Neural progenitor cell (in vitro differentiated cells): ENCODE data around the gene TRAK2. TPM values are rescaled to one million over a fixed set of nuclear protein-coding genes. Genes with fewer than 3 reads are reported as not detected.

Experiments used
- DNase-seq: peaks from one replicate; pipeline ENCODE4 v3.0.0-alpha.2; 2016; ENCODE audit warnings: low spot score
- H2AFZ ChIP-seq: fragments of 200-600 bp; sonication (generic); replicated peaks from 2 replicates; pipeline ENCODE4 v1.6.1; 2016; ENCODE audit warnings: antibody characterized with exemption
- H3F3A ChIP-seq: fragments of 200-600 bp; sonication (generic); 2 replicates; pipeline ENCODE4 v1.6.1; 2016; ENCODE audit warnings: antibody characterized with exemption, low read depth
- H3K27ac ChIP-seq: fragments of 200-600 bp; sonication (generic); 2 replicates; pipeline ENCODE4 v1.5.1; 2016; ENCODE audit warnings: mild to moderate bottlenecking
- H3K27me3 ChIP-seq: fragments of 200-600 bp; sonication (generic); 2 replicates; pipeline ENCODE4 v1.6.1; 2016; ENCODE audit warnings: mild to moderate bottlenecking, moderate library complexity
- H3K36me3 ChIP-seq: fragments of 200-600 bp; sonication (generic); 2 replicates; pipeline ENCODE4 v1.5.1; 2016
- H3K4me1 ChIP-seq: fragments of 200-600 bp; sonication (generic); 2 replicates; pipeline ENCODE4 v1.6.1; 2016; ENCODE audit warnings: mixed run types
- H3K4me2 ChIP-seq: fragments of 200-600 bp; sonication (generic); 2 replicates; pipeline ENCODE4 v1.6.1; 2016
- H3K4me3 ChIP-seq: fragments of 200-600 bp; sonication (generic); 2 replicates; pipeline ENCODE4 v1.5.1; 2016
- H3K79me2 ChIP-seq: fragments of 200-600 bp; sonication (generic); 2 replicates; pipeline ENCODE4 v1.6.1; 2016; ENCODE audit warnings: low read depth
- H3K9ac ChIP-seq: fragments of 200-600 bp; sonication (generic); 2 replicates; pipeline ENCODE4 v1.6.1; 2016
- H3K9me3 ChIP-seq: fragments of 200-600 bp; sonication (generic); 2 replicates; pipeline ENCODE4 v1.5.1; 2016; ENCODE audit warnings: low read depth
- H4K20me1 ChIP-seq: fragments of 200-600 bp; sonication (generic); 2 replicates; pipeline ENCODE4 v1.6.1; 2016; ENCODE audit warnings: low read depth
- H3K27ac Mint-ChIP-seq: 3 replicates; pipeline ENCODE4 v1.8.0; 2021; ENCODE audit warnings: mixed read lengths
- H3K27me3 Mint-ChIP-seq: 2 replicates; pipeline ENCODE4 v1.8.0; 2022; ENCODE audit warnings: low read depth, mild to moderate bottlenecking, inconsistent platforms, moderate library complexity, mixed read lengths; ENCODE audit not compliant: insufficient read depth
- H3K36me3 Mint-ChIP-seq: 3 replicates; pipeline ENCODE4 v1.8.0; 2021; ENCODE audit warnings: mixed read lengths
- H3K4me1 Mint-ChIP-seq: 3 replicates; pipeline ENCODE4 v1.8.0; 2021; ENCODE audit warnings: mixed read lengths
- H3K4me3 Mint-ChIP-seq: 3 replicates; pipeline ENCODE4 v1.8.0; 2021; ENCODE audit warnings: mild to moderate bottlenecking, moderate library complexity, mixed read lengths
- H3K9me3 Mint-ChIP-seq: 3 replicates; pipeline ENCODE4 v1.8.0; 2020; ENCODE audit warnings: mixed read lengths
- CTCF ChIP-seq: fragments of 200-600 bp; sonication (generic); IDR thresholded peaks from 2 replicates; pipeline ENCODE4 v1.5.1; 2017; ENCODE audit warnings: antibody characterized with exemption, mild to moderate bottlenecking
- EZH2 ChIP-seq: fragments of 200-600 bp; sonication (generic); IDR thresholded peaks from 2 replicates; pipeline ENCODE4 v1.6.1; 2017; ENCODE audit warnings: antibody characterized with exemption, mild to moderate bottlenecking, moderate library complexity
- EZH2phosphoT487 ChIP-seq: fragments of 200-600 bp; sonication (generic); IDR thresholded peaks from 2 replicates; pipeline ENCODE4 v1.6.1; 2017; ENCODE audit warnings: antibody characterized with exemption
- total RNA-seq: library from RNA; depleted of rRNA; stranded (reverse); fragments of >200 nt; gene quantifications from 2 replicates; pipeline ENCODE4 v1.2.3, GENCODE V29; 2015; ENCODE audit warnings: low replicate concordance

Gene TRAK2
- total RNA-seq, 1 donor from 2014 or later = 7.1 TPM

GRCh38 chr2:201402651-201403562 lies 48.4 kb downstream of the TRAK2 start:
- H2AFZ ChIP-seq = no peak overlapping the region
- no peaks in the 10 kb centered on the region for H3K27me3 Mint-ChIP-seq
- DNase-seq = no peak
- H3K27ac ChIP-seq = no peak overlapping the region
- H3K36me3 ChIP-seq = no peaks in the 10 kb centered on the region
- peaks cover 4% of the 10 kb centered on the region for H3K4me1 Mint-ChIP-seq
- no peaks in the 10 kb centered on the region for H3K27me3 ChIP-seq
- H3K9me3 Mint-ChIP-seq = no peaks in the 10 kb centered on the region
- no peak overlapping the region for H3K4me2 ChIP-seq
- H3F3A ChIP-seq = no peaks in the 10 kb centered on the region
- H3K27ac Mint-ChIP-seq = no peak overlapping the region
- no peaks in the 10 kb centered on the region for H3K79me2 ChIP-seq
- H3K4me3 Mint-ChIP-seq = no peak overlapping the region
- no peak for TF ChIP-seq EZH2phosphoT487
- TF ChIP-seq EZH2 = no peak
- TF ChIP-seq CTCF = no peak
- no peak overlapping the region for H3K4me3 ChIP-seq
- H3K9ac ChIP-seq = no peak overlapping the region
- H3K36me3 Mint-ChIP-seq = no peaks in the 10 kb centered on the region
- H3K9me3 ChIP-seq = no peaks in the 10 kb centered on the region
- H3K4me1 ChIP-seq = peaks cover 12% of the 10 kb centered on the region
- H4K20me1 ChIP-seq = no peaks in the 10 kb centered on the region

- Histone ChIP-seq H2AFZ (no peak overlapping the region), H3K9me3 (no peaks in the 10 kb centered on the region), H3K27ac (no peak overlapping the region), H3K27me3 (no peaks in the 10 kb centered on the region), H3K4me1 (peaks cover 12% of the 10 kb centered on the region), H3K4me2 (no peak overlapping the region), H3K4me3 (no peak overlapping the region), H3K9ac (no peak overlapping the region), H3K36me3 (no peaks in the 10 kb centered on the region), H4K20me1 (no peaks in the 10 kb centered on the region), H3F3A (no peaks in the 10 kb centered on the region), H3K79me2 (no peaks in the 10 kb centered on the region)
- Mint-ChIP-seq H3K27ac (no peak overlapping the region), H3K27me3 (no peaks in the 10 kb centered on the region), H3K36me3 (no peaks in the 10 kb centered on the region), H3K4me3 (no peak overlapping the region), H3K4me1 (peaks cover 4% of the 10 kb centered on the region), H3K9me3 (no peaks in the 10 kb centered on the region)
- TF ChIP-seq EZH2phosphoT487 (no peak), CTCF (no peak), EZH2 (no peak)
- no peak for DNase-seq
These were observed 49.4 kb downstream of the TRAK2 start for GRCh38 chr2:201401815-201402214.

GRCh38 chr2:201396595-201396994 lies 54.7 kb downstream of the TRAK2 start:
- no peak for TF ChIP-seq EZH2phosphoT487
- no peak for TF ChIP-seq EZH2
- no peak for TF ChIP-seq CTCF
- H3K4me1 Mint-ChIP-seq = no peaks in the 10 kb centered on the region
- no peak overlapping the region for H3K27ac Mint-ChIP-seq
- no peaks in the 10 kb centered on the region for H3K27me3 ChIP-seq
- no peak overlapping the region for H3K4me3 Mint-ChIP-seq
- H3K4me1 ChIP-seq = no peaks in the 10 kb centered on the region
- no peak overlapping the region for H3K4me2 ChIP-seq
- H2AFZ ChIP-seq = no peak overlapping the region
- no peaks in the 10 kb centered on the region for H3K9me3 Mint-ChIP-seq
- H3K4me3 ChIP-seq = no peak overlapping the region
- H4K20me1 ChIP-seq = no peaks in the 10 kb centered on the region
- no peak overlapping the region for H3K9ac ChIP-seq
- H3K27ac ChIP-seq = no peak overlapping the region
- DNase-seq = no peak
- no peaks in the 10 kb centered on the region for H3K79me2 ChIP-seq
- no peaks in the 10 kb centered on the region for H3K36me3 ChIP-seq
- H3F3A ChIP-seq = no peaks in the 10 kb centered on the region
- H3K27me3 Mint-ChIP-seq = no peaks in the 10 kb centered on the region
- peaks cover 7% of the 10 kb centered on the region for H3K36me3 Mint-ChIP-seq
- no peaks in the 10 kb centered on the region for H3K9me3 ChIP-seq
